GM12878 (cell line): ENCODE measurements around the gene KLHL22.

ENCODE experiments used
- BACH1 ChIP-seq: fragments of 450-650 bp; IDR thresholded peaks from 2 replicates; pipeline ENCODE4 v1.6.1; 2017; ENCODE audit warnings: mild to moderate bottlenecking, borderline replicate concordance
- CHD2 ChIP-seq: IDR thresholded peaks from 2 replicates; pipeline ENCODE4 v1.6.1; 2011; ENCODE audit warnings: low read depth, low read length, improper control_type of control experiment, borderline replicate concordance
- CTCF ChIP-seq, 3 experiments: IDR thresholded peaks in 2 of 3; conservative IDR thresholded peaks in 1 of 3; 2 replicates each; pipeline ENCODE4 v1.5.1; 2011; ENCODE audit warnings: low read depth in 3 of 3, low read length in 3 of 3, mild to moderate bottlenecking in 3 of 3, control low read depth in 2 of 3, moderate library complexity in 2 of 3, inconsistent platforms in 1 of 3, mixed read lengths in 1 of 3; ENCODE audit not compliant: control insufficient read depth in 2 of 3, insufficient read depth in 1 of 3; ENCODE audit errors: extremely low read depth in 1 of 3
- DPF2 ChIP-seq: fragments of 450-650 bp; IDR thresholded peaks from 2 replicates; pipeline ENCODE4 v1.6.1; 2017; ENCODE audit warnings: mild to moderate bottlenecking
- HDAC6 ChIP-seq: fragments of 200-600 bp; sonication (generic); IDR thresholded peaks from one replicate; pipeline ENCODE4 v1.8.0; 2017; ENCODE audit warnings: antibody characterized with exemption; ENCODE audit not compliant: unreplicated experiment
- JUNB ChIP-seq: IDR thresholded peaks from 2 replicates; pipeline ENCODE4 v1.6.1; 2016; ENCODE audit warnings: antibody characterized with exemption, mild to moderate bottlenecking
- MEF2A ChIP-seq: IDR thresholded peaks from 2 replicates; pipeline ENCODE4 v1.6.1; 2011; ENCODE audit warnings: low read depth, mild to moderate bottlenecking, low read length, moderate library complexity; ENCODE audit not compliant: insufficient read depth
- NFYB ChIP-seq: IDR thresholded peaks from 2 replicates; pipeline ENCODE4 v1.6.1; 2011; ENCODE audit warnings: low read depth, mild to moderate bottlenecking, low read length, improper control_type of control experiment, moderate library complexity; ENCODE audit not compliant: insufficient read depth
- POLR2A ChIP-seq: IDR thresholded peaks from 2 replicates; pipeline ENCODE4 v1.6.1; 2011; ENCODE audit warnings: low read depth, mild to moderate bottlenecking, low read length
- TAF1 ChIP-seq: IDR thresholded peaks from 2 replicates; pipeline ENCODE4 v1.6.1; 2011; ENCODE audit warnings: mild to moderate bottlenecking, low read depth, low read length, borderline replicate concordance
- ZNF384 ChIP-seq: IDR thresholded peaks from 2 replicates; pipeline ENCODE4 v1.6.1; 2012; ENCODE audit warnings: low read depth, mild to moderate bottlenecking, low read length, improper control_type of control experiment, borderline replicate concordance
- TF ChIP-seq, protein P1 (sequence below): IDR thresholded peaks from 2 replicates; pipeline ENCODE4 v1.6.1; 2012; ENCODE audit warnings: mild to moderate bottlenecking, low read depth, low read length
- TF ChIP-seq, protein P2 (sequence below): IDR thresholded peaks from 2 replicates; pipeline ENCODE4 v1.6.1; 2011; ENCODE audit warnings: borderline replicate concordance, low read depth, mild to moderate bottlenecking, moderate library complexity, mixed read lengths, low read length; ENCODE audit not compliant: insufficient read depth; ENCODE audit errors: extremely low read length

GRCh38 chr22:20424568-20424931, 71.0 kb downstream of the KLHL22 start:
- TF ChIP-seq CHD2: no peak
- no peak for TF ChIP-seq POLR2A
- TF ChIP-seq CTCF (IDR thresholded peaks at IDR 0.05 in 2 of 3, conservative IDR thresholded peaks at IDR 0.05 in 1 of 3; ENCODE audit: control insufficient read depth in 2 of 3, extremely low read depth in 1 of 3, insufficient read depth in 1 of 3, low read depth in 3 of 3, low read length in 3 of 3): no peak
- TF ChIP-seq MEF2A: no peak
- TF ChIP-seq DPF2: no peak
- no peak for TF ChIP-seq BACH1
- no peak for TF ChIP-seq TAF1
- TF ChIP-seq, protein P1, sequence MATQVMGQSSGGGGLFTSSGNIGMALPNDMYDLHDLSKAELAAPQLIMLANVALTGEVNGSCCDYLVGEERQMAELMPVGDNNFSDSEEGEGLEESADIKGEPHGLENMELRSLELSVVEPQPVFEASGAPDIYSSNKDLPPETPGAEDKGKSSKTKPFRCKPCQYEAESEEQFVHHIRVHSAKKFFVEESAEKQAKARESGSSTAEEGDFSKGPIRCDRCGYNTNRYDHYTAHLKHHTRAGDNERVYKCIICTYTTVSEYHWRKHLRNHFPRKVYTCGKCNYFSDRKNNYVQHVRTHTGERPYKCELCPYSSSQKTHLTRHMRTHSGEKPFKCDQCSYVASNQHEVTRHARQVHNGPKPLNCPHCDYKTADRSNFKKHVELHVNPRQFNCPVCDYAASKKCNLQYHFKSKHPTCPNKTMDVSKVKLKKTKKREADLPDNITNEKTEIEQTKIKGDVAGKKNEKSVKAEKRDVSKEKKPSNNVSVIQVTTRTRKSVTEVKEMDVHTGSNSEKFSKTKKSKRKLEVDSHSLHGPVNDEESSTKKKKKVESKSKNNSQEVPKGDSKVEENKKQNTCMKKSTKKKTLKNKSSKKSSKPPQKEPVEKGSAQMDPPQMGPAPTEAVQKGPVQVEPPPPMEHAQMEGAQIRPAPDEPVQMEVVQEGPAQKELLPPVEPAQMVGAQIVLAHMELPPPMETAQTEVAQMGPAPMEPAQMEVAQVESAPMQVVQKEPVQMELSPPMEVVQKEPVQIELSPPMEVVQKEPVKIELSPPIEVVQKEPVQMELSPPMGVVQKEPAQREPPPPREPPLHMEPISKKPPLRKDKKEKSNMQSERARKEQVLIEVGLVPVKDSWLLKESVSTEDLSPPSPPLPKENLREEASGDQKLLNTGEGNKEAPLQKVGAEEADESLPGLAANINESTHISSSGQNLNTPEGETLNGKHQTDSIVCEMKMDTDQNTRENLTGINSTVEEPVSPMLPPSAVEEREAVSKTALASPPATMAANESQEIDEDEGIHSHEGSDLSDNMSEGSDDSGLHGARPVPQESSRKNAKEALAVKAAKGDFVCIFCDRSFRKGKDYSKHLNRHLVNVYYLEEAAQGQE: no peak
- TF ChIP-seq NFYB: no peak
- TF ChIP-seq JUNB: no peak
- no peak for TF ChIP-seq ZNF384
- TF ChIP-seq, protein P2, sequence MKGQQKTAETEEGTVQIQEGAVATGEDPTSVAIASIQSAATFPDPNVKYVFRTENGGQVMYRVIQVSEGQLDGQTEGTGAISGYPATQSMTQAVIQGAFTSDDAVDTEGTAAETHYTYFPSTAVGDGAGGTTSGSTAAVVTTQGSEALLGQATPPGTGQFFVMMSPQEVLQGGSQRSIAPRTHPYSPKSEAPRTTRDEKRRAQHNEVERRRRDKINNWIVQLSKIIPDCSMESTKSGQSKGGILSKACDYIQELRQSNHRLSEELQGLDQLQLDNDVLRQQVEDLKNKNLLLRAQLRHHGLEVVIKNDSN: no peak
- no peak for TF ChIP-seq HDAC6
